HEK293 (cell line): Measurements from ENCODE around the gene ZNF764.

Experiments
- CTCF ChIA-PET: fragments of 350-600 bp; formaldehyde crosslinking; extraction: SDS; loops from one replicate; lab custom pipeline; 2021; ENCODE audit warnings: antibody characterized with exemption; lab: Yijun Ruan, JAX
- POLR2A ChIA-PET: fragments of 300-600 bp; formaldehyde crosslinking; extraction: SDS; loops from one replicate; lab custom pipeline; 2020; ENCODE audit warnings: antibody characterized with exemption, inconsistent platforms; lab: Yijun Ruan, JAX
- H3K27ac ChIP-seq: fragments of 200-500 bp; sonication (Bioruptor generic); 2 replicates; pipeline ENCODE4 v1.5.1; 2014; ENCODE audit warnings: low read depth, low read length, control low read depth, inconsistent platforms; ENCODE audit errors: extremely low read depth
- H3K36me3 ChIP-seq, 2 experiments: fragments of 200-500 bp in 1 of 2; sonication (Bioruptor generic) in 1 of 2; 1 replicate in 1 of 2; 2 replicates in 1 of 2; pipeline ENCODE4 v1.5.1; 2014 to 2017; ENCODE audit warnings: inconsistent platforms in 2 of 2, low read length in 2 of 2; ENCODE audit not compliant: control insufficient read depth in 2 of 2, insufficient read depth in 1 of 2
- H3K4me1 ChIP-seq: fragments of 200-500 bp; sonication (Bioruptor generic); 2 replicates; pipeline ENCODE4 v1.5.1; 2014; ENCODE audit warnings: mild to moderate bottlenecking, low read length, inconsistent platforms; ENCODE audit not compliant: control insufficient read depth, insufficient read depth
- H3K4me3 ChIP-seq: 2 replicates; pipeline ENCODE4 v1.5.1; 2011; ENCODE audit warnings: low read depth, mild to moderate bottlenecking, control low read depth, low read length, moderate library complexity
- H3K9me3 ChIP-seq: fragments of 200-500 bp; sonication (Bioruptor generic); 2 replicates; pipeline ENCODE4 v1.5.1; 2014; ENCODE audit warnings: low read depth, low read length, inconsistent platforms; ENCODE audit not compliant: control insufficient read depth, insufficient read depth
- CTCF ChIP-seq: fragments of 450-650 bp; formaldehyde crosslinking; IDR thresholded peaks from 2 replicates; pipeline ENCODE4 v1.5.1; 2016; ENCODE audit warnings: missing biosample characterization, missing genetic modification characterization
- GLI4 ChIP-seq: fragments of 450-650 bp; formaldehyde crosslinking; IDR thresholded peaks from 2 replicates; pipeline ENCODE4 v1.5.1; 2016; ENCODE audit warnings: missing biosample characterization, missing genetic modification characterization
- KLF1 ChIP-seq: fragments of 450-650 bp; formaldehyde crosslinking; IDR thresholded peaks from 2 replicates; pipeline ENCODE4 v1.5.1; 2016; ENCODE audit warnings: missing biosample characterization, missing genetic modification characterization
- KLF16 ChIP-seq: fragments of 450-650 bp; formaldehyde crosslinking; IDR thresholded peaks from 2 replicates; pipeline ENCODE4 v1.5.1; 2017; ENCODE audit warnings: missing biosample characterization, missing genetic modification characterization
- KLF9 ChIP-seq: fragments of 450-650 bp; formaldehyde crosslinking; IDR thresholded peaks from 2 replicates; pipeline ENCODE4 v1.5.1; 2016; ENCODE audit warnings: missing biosample characterization, missing genetic modification characterization, low read depth
- PRDM10 ChIP-seq: fragments of 450-650 bp; formaldehyde crosslinking; IDR thresholded peaks from 2 replicates; pipeline ENCODE4 v1.5.1; 2016; ENCODE audit warnings: missing biosample characterization, missing genetic modification characterization
- PRDM4 ChIP-seq: fragments of 450-650 bp; formaldehyde crosslinking; IDR thresholded peaks from 2 replicates; pipeline ENCODE4 v1.5.1; 2017; ENCODE audit warnings: missing biosample characterization, missing genetic modification characterization
- ZNF133 ChIP-seq: fragments of 450-650 bp; formaldehyde crosslinking; IDR thresholded peaks from 2 replicates; pipeline ENCODE4 v1.5.1; 2016; ENCODE audit warnings: missing biosample characterization, missing genetic modification characterization
- ZNF146 ChIP-seq: fragments of 450-650 bp; formaldehyde crosslinking; IDR thresholded peaks from 2 replicates; pipeline ENCODE4 v1.5.1; 2016; ENCODE audit warnings: missing biosample characterization, missing genetic modification characterization
- ZNF311 ChIP-seq: fragments of 450-650 bp; formaldehyde crosslinking; IDR thresholded peaks from 2 replicates; pipeline ENCODE4 v1.5.1; 2017; ENCODE audit warnings: missing biosample characterization, missing genetic modification characterization, borderline replicate concordance
- ZNF350 ChIP-seq: fragments of 450-650 bp; formaldehyde crosslinking; IDR thresholded peaks from 2 replicates; pipeline ENCODE4 v1.5.0; 2017; ENCODE audit warnings: missing biosample characterization, mild to moderate bottlenecking, missing genetic modification characterization
- ZNF37A ChIP-seq: fragments of 450-650 bp; IDR thresholded peaks from 2 replicates; pipeline ENCODE4 v1.5.1; 2018; ENCODE audit warnings: missing biosample characterization, missing genetic modification characterization
- ZNF488 ChIP-seq: fragments of 450-650 bp; formaldehyde crosslinking; IDR thresholded peaks from 2 replicates; pipeline ENCODE4 v1.5.1; 2016; ENCODE audit warnings: missing biosample characterization, missing genetic modification characterization
- ZNF549 ChIP-seq: fragments of 450-650 bp; IDR thresholded peaks from 2 replicates; pipeline ENCODE4 v1.5.1; 2018; ENCODE audit warnings: missing biosample characterization, missing genetic modification characterization, mild to moderate bottlenecking, inconsistent platforms, moderate library complexity
- ZNF560 ChIP-seq: fragments of 450-650 bp; formaldehyde crosslinking; IDR thresholded peaks from 2 replicates; pipeline ENCODE4 v1.5.1; 2017; ENCODE audit warnings: missing biosample characterization, missing genetic modification characterization, borderline replicate concordance
- ZNF600 ChIP-seq: fragments of 450-650 bp; formaldehyde crosslinking; IDR thresholded peaks from 2 replicates; pipeline ENCODE4 v1.5.1; 2016; ENCODE audit warnings: missing biosample characterization, missing genetic modification characterization
- ZNF624 ChIP-seq: fragments of 450-650 bp; formaldehyde crosslinking; IDR thresholded peaks from 2 replicates; pipeline ENCODE4 v1.5.1; 2017; ENCODE audit warnings: missing biosample characterization, missing genetic modification characterization
- ZNF843 ChIP-seq: fragments of 450-650 bp; formaldehyde crosslinking; IDR thresholded peaks from 2 replicates; pipeline ENCODE4 v1.5.1; 2016; ENCODE audit warnings: missing biosample characterization, missing genetic modification characterization
- ZSCAN4 ChIP-seq: fragments of 450-650 bp; formaldehyde crosslinking; IDR thresholded peaks from 2 replicates; pipeline ENCODE4 v1.5.1; 2017; ENCODE audit warnings: missing biosample characterization, missing genetic modification characterization

Gene ZNF764

GRCh38 chr16:30521873-30522641 is 36.1 kb downstream of the ZNF764 start:
- no peak overlapping the region for H3K4me3 ChIP-seq
- H3K9me3 ChIP-seq, result no peaks in the 10 kb centered on the region
- CTCF ChIA-PET, result interaction anchor here (0.6 to 1.6 kb wide), 2 partner anchors 9 to 72 kb away, joined by 4 read pairs; no protein-coding TSS in a partner anchor
- POLR2A ChIA-PET, result interaction anchor here (0.8 kb wide), 1 partner anchor 81 kb away, joined by 3 read pairs; no protein-coding TSS in a partner anchor
- peaks cover 0 to 14% of the 10 kb centered on the region in 2 experiments; a peak in 1 of 3 replicates for H3K36me3 ChIP-seq
- peak; percentile 85 for TF ChIP-seq PRDM10 (tag by site-specific recombination)
- peak; percentile 68 for TF ChIP-seq ZNF600 (tag by site-specific recombination)
- no peak for TF ChIP-seq ZNF624
- TF ChIP-seq, all 188 proteins: peak for 2
- H3K4me1 ChIP-seq, result peaks cover 5% of the 10 kb centered on the region; the same call in 1 of the 2 replicates
- no peak overlapping the region for H3K27ac ChIP-seq

- ChIA-PET CTCF (no interaction called here), POLR2A (interaction anchor here (0.8 kb wide), 1 partner anchor 82 kb away, joined by 3 read pairs; no protein-coding TSS in a partner anchor)
- H3K4me3 ChIP-seq, result no peak overlapping the region
- H3K27ac ChIP-seq, result no peak overlapping the region
- no peaks in the 10 kb centered on the region for H3K9me3 ChIP-seq
- peaks cover 0 to 14% of the 10 kb centered on the region in 2 experiments; a peak in 1 of 3 replicates for H3K36me3 ChIP-seq
- TF ChIP-seq ZNF37A (tag by site-specific recombination) (no peak), ZNF560 (tag by site-specific recombination) (no peak), ZNF549 (tag by site-specific recombination) (no peak), ZNF133 (no peak), ZNF843 (no peak), ZNF146 (tag by site-specific recombination) (no peak), ZSCAN4 (tag by site-specific recombination) (no peak), KLF9 (tag by site-specific recombination) (no peak), KLF1 (tag by site-specific recombination) (no peak), ZNF350 (tag by site-specific recombination) (no peak), GLI4 (tag by site-specific recombination) (no peak), ZNF488 (tag by site-specific recombination) (no peak), PRDM4 (tag by site-specific recombination) (no peak), KLF16 (tag by site-specific recombination) (no peak), ZNF624 (no peak), CTCF (tag by site-specific recombination) (no peak), ZNF311 (no peak)
- H3K4me1 ChIP-seq, result peaks cover 5% of the 10 kb centered on the region; the same call in 1 of the 2 replicates
These were observed 36.7 kb downstream of the ZNF764 start for GRCh38 chr16:30521476-30521872.
